ENCODE results near the gene SLC35B2.

DNA sequence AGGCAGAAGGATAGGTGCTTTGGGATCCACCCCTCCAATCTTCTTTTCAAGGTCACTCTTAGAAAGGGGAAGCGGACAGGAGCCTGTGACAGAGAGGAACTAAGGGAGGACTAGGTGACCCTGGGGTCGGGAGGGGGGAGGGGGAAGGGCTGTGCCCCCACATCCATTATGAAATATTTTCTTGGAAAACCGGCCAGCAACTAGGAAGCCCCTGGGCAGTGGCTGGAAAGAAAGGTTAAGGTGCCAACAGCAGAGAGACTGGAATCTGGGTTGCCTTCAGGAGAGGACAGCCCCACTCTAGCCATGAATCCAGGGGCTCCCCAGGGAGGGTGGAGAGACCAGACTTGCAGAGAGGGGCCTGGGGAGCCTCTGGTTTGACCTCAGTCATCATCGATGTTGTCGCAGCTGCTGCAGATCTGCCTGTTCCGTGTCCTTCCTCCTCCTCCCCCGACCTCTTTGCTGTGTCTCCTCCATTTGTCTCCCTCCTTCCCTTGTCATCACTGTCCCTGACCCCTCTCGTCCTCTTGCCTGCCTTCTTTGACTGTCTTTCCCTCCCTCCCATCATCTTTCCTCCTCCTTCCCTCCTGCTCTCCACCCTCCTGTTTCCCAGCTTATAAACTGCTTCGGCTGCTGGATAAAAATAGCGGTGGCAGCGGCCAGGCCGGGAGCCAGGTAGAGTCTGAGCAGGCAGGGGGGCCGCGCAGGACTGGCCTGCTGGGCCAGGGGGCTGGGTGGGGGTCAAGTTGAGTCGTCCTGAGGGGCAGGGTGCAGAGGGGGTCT lies 30.8 kb downstream of the SLC35B2 start:
- TF ChIP-seq SIN3A (IDR thresholded peaks at IDR 0.05; ENCODE audit: borderline replicate concordance, insufficient read depth, low read depth, low read length) (no peak), POLR2AphosphoS5 (IDR thresholded peaks at IDR 0.05; ENCODE audit: low read depth, low read length) (no peak)

Data from Panc1 (cell line).